ENCODE results near the gene SDC3.

DNA sequence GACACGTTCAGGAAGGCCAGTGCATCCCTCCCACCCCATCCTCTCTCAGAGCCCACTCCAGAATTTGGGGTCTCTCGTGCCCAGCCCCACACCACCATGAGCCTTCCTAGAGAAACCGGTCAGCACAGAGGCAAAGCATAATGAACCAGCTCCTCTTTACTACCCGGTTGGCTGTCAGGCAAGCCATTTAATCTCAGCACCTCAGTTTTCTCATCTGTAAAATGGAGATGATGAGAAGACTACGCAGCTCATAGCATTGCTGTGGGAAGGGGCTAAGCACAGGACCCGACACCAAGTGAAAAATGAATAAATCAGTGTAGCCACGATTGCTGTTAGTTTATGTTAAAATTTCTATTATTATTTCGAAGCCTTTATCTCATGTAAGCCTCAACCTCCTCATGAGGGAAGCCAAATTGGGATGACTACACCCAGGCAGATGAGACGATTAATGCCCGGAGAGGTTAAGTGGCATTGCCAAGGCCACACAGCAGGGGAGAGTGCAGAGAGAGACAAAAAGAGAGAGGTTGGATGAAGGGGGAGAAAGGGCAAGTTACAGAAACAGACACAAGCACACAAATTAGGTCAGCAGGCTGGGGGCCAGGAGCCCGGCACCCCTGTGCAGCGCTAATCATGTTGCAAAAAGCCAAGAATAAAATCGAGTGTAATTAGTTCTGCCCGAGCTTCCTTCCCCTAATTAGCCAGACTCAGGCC, 25.7 kb downstream of the SDC3 start:
- TF ChIP-seq SIN3A (IDR thresholded peaks at IDR 0.05; ENCODE audit: borderline replicate concordance, insufficient read depth, low read length): no peak
- no peak for TF ChIP-seq TAF1 (IDR thresholded peaks at IDR 0.05; ENCODE audit: borderline replicate concordance, insufficient read depth, low read length)

Data from PFSK-1 (cell line).